NCI-H2227 (cell line): ENCODE data around the gene PRCD.

ENCODE experiments used
- DNase-seq: peaks from one replicate; lab custom pipeline; 2025; ENCODE audit not compliant: unreplicated experiment; lab: John Stamatoyannopoulos, UW

PRCD gene, protein sequence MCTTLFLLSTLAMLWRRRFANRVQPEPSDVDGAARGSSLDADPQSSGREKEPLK

DNA sequence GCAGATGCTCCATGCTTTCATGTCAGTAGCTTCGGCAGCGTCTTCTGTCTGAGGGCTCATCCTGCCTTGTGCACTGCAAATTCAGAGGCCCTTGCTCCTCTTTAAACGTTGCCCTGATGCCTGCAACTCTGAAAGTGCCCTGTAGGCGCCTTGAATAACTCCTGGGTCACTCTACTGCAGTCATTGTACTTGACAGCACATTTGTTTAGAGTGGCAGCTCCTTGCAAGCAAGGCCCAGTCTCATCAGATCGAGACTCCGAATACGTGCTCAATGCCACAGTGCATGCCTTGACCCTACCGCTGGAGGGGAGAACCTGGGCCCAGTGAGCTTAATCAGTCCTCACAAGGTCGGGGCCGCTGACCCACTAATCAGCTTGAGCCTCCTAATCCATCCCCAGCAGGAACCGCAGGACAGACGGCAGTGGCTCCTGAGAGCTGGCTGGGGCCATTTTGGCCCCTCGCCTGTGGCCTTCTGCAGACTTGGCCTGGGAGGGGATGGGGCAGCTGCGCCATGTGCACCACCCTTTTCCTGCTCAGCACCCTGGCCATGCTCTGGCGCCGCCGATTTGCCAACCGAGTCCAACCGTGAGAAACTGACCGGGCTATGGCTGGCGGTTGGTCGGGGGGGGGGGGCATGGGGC, at the start of gene PRCD:
Gene PRCD, plus strand, starts transcription at position 414 of the 641 bp plus-strand sequence. Its CDS starts 98 bp downstream, at position 512.
- DNase-seq: no peak

DNA sequence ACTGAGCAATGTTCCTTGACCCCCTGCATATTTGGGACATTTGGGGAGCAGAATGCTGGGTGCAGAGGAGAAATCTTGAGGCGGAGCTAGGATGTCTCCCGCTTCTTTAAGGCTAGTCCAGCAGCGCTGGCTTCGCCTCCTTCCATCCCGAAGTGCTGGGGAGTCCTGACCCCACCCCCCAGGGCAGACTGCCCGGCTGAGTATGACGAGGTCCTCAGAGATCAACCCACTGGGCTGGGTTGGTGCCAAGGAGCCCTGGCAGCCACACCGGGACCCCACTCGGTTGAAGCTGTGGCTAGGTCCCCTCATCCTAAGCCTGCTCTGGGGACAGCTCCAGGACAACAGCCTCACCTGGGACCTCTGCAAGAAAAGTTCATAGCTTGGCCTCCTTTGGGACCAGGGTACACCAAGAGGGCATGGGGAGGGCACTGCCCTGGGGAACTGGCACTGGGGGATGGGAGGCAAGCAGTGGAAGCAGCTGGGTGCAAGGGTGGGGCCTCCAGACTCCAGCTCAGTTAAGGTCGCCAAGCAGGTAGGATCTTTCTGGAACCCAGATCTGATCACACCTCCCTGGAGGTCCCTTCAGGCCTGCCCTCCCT, 49.6 kb upstream of the PRCD start:
- no peak for DNase-seq

DNA sequence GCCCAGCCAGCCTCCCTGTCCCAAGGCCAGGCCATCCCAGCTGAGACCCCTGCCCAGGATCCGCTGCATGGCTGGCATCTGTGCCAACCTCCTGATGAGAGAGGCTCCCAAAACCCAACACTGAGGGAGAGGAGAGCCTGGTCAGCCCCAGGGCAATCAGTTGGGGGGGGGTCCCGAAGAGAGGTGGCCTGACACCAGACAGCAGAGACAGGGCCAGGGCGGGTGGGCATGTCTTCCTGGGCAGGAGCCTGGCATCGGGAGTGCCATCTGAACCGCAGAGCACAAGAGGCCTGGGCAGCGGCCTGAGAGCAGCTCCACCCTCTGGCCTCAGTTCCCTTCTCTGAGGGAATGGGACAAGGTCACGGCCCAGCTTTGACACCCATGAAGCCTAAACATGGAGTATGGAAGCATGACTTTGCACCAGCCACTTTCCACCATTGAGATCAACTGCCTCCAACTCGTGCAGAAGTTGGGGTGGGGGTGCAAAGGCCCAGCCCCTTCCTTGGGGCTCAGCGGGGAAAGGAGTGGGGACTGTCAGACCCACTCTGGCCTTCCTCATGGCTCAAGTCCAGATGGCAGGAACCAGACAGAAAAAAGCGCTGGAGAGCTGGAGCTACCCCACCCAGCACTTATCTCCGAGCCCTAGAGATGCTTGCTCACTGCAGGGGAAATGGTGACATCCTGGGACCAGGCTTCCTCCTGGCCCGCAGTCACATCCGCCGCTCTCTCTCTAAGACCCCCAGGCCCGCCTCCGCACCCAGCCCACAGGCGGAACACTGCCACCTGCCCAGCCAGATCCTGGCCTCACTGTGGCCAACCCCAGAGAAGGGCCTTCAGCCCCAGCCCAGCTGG, 48.3 kb upstream of the PRCD start:
- DNase-seq: no peak

DNA sequence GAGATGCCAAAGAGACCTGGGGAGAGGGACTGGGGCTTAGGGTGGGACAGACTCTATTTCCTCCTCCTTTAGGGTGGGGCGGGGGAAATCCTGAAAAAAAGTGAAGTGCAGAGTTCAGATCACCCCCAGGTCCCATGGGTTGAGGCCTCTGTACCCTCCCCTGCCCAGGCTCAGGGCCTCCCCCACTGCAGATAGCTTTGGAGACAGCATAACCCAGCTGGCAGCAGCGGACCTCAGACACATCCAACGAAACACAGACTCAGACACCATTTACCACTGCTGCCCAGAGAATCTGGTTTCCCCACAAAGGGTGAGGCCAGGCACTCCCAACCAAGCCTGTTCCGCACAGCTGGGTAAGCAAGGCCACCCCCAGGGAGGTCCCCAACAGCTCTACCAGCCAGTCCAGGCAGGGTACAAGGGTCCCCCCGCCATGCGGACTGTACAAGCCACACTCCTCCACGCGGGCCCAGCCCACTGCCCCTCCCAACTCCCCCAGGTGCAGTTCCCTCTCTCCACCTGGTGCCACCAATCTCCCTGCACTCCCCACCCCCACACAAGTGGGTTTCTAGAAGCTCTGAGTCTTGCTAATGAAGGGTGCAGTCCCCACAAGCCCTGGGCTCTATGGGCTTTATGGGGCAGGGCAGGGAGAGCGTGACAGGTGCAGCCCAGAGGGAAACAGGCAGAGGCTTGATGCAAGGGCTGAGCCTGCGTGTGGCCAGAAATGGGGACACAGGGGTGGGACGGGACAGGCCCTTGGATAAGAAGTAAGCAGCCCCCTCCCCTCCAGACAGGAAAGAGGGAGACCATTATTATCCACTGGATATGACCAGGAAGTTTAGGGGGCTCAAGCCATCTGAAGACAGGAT, 47.5 kb upstream of the PRCD start:
- no peak for DNase-seq

DNA sequence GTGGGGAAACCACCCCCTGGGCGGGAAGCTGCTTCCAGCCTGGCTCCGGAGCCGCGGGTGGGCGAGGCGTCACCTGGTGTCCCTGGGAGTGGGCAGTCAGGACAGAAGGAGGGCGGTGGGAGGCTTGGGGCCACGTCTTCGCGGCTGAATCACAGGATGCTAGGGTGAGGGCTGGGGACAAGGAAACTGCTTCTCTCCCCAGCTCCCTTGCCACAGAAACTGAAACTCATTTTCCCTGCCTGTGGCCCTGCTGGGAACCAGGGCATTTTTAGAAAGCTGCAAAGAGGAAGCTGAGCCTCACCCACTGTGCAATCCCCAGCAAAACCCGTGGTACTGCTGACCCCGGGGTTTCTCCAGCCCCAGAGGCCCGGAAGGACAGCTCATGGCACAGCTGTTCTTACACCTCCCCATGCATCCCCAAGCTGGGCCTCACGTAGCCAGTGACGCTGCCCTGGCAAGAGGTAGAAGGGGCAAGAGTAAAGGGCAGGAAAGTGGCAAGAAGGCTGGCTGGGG, 46.8 kb upstream of the PRCD start:
- peak; percentile 39 for DNase-seq

DNA sequence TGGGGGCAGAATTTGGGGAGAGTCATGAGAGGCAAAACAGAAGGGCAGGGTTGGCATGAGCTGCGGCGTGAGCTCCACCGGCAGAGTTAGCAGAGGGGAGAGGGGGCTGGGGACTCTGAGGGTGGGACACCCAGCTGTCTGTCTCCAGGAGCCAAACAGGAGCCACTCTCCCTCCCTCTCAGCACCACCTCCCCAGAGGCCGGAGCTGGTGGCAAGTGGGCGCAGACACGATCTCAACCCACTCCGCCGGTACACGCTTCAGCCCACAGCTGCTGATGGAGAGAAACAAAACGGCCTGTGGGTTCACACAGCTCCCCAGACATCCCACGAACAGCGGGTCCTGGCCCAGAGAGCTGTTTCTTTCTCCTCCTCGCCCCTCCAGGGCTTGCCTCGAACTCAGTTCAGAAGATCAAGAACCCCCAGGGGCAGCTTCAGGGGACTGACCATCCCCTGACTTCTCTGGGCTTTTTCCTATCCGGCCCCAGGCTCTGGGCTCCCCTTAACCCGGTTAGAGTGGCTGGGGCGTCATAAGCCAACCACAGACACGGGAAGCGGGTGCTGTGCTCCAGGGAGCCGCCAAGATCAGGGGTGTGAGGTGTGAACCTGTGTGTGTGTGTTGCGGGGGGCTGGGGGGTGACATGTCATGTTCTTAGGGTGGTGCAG, 46.2 kb upstream of the PRCD start:
- no peak for DNase-seq

DNA sequence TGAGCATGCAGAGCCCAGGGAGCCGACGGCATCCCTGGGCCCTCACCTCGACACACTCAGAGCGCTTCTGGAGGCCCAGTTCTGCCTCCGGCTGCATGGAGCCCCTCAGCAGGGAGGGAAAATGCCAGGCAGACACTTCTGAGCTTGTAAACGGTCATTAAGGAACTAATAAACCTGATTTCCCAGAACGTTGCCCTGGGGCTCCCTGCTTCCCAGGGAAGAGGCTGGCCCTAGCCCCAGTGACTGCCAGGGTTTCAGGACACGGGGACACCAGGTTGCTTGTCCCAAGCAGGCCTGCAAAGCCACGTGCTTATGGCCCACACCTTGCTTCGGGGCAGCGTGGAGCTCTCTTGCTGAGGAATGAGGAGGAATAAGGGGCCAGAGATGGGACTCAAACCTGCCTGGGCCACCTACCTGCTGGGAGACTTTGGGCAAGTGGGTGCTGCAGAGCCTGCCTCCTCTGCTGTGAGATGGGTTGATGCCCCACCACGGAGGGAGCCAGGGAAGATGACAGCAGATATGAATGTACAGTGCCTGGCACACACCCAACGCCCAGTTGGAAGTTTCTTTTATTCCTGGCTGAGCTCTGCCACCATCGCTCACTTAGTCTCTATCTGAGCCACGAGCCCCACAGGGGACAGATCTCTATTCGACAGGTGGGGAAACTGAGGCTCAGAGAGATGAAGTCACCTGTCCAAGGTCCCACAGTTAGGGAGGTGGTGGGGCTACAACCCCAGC, 44.0 kb upstream of the PRCD start:
- DNase-seq: no peak

DNA sequence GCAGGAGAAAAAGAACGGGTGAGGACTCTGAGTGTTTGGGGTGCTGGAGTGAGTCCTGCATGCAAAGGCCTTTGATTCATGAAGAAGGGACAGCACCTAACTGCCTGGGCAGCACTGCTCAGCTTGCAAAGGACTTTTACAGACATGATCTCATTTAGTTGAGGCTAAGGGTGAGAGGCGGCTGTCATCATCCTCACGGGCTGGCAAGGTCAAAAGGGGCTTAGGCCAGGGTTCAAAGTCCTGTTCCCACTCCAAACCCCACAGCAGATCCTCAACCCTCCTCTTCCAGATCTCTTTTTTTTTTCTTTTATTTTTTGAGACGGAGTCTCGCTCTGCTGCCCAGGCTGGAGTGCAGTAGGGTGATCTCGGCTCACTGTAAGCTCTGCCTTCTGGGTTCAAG, 43.4 kb upstream of the PRCD start:
- no peak for DNase-seq

DNA sequence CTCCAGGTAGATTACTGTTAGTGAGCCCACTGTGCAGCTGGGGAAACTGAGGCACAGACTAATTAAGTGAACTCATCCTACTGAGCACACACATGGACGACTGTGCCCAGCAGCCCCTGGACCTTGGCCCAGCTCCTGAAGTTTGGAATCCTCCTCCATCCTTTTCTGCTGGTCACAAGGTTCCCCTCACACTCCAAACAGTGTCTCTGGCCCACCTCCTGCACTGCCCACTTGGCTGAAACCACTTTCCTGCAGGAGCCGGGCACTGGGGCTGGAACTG, 42.2 kb upstream of the PRCD start:
- no peak for DNase-seq

DNA sequence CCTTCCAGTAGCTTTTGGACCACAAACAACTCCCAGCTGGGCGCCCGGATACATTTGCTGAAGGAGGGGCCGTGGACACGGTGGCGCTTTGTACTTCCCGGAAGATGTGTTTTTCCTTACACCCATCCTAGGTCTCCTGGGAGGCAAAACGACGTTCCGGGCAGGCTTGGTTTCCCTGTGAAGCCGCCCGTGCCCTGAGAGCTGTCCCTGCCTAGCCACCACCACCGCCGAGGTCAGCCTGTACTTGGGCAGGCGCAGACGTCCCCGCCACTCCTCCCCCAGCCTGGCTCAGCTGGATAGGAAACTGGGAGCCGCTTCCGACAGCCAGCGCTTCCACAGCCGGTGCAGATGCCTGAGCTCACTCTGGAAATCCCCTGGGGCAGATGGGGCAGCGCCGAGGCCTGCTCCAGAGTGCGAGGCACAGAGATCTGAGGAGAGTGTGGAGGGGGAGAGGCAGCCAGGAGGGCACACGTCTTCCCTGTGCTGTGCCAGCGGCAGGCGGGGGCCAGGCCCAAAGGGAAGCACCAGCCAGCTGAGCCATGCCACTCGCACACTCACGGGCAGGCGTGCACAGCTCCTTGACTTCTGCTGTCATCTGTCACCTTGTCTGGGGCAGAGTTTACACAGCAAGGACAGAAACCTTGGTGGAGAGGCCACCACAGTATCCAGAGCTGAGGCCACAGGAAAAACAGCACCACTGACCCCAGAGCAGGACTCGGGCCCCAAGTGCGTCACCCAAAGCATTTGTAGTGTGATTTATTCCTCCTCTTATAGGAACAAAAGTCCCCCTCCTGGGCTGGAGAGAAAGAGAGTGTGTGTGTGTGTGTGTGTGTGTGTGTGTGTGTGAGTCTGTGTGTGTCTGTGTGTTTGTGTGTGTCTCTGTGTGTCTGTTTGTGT, 41.6 kb upstream of the PRCD start:
- DNase-seq: peak; percentile 71

DNA sequence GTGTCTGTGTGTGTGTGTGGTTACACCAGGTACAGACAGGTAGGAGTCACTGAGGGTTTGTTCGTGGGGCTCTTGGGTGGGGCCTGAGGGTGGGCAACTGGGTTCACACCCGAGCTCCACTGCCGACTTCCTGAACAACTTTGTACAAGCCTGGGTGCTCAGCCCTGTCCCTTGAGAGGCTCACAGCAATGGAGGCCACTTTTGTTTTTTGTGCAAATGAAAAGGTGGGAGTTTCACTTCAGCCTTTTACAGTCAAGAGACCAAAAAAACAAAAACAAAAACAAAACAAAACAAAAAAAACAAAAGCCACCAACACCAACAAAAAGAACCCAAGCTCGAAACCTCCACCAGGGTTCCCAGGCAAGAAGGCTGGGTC, 41.0 kb upstream of the PRCD start:
- no peak for DNase-seq

DNA sequence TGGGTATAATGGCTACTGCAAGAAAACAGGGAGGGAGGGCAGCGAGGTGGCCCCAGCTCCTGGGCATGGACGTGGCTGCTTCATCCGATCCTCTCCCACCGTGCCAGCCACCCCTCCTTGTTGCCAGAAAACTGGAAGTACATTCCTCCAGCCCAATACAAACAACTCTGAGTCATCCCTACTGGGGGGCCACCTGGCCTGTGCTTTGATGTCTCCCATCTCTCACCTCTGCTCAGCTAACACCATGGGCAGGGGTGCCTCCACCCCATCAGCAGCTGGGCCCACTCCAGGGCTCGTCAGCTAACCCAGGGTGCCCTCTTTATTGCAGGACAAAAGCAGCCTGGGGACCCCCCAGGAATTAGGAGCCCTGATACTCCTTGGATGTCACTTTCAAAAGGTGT, 40.6 kb upstream of the PRCD start:
- no peak for DNase-seq

DNA sequence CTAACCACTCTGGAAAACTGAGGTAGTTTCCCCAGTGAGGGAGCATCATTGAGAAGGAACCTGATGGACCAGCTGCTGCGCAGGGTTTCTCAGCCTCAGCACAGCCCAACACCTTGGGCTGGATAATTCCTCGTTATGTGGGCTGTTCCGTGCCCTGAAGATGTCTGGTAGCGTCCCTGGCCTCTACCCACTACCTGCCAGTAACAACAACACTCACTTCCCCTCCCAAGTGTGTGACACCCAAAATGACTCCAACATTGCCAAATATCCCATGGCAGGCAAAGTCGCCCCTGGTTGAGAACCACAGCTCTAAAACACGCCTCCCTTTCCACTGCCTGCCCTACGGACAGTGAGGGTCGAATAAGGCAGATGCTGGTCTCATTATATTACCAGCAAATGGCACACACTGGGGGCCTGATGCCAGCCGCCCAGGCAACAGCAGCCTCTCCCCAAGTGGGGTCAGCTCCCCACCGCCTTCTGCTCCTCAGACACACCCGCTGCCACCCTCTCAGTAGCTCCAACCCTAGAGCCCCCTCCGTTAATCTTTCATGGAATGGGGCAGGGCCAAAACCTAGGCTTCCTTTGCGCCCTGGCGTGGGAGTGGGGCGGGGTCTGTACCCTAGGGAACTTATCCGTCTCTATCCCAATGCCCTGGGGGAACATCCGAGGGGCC, 39.6 kb upstream of the PRCD start:
- no peak for DNase-seq

DNA sequence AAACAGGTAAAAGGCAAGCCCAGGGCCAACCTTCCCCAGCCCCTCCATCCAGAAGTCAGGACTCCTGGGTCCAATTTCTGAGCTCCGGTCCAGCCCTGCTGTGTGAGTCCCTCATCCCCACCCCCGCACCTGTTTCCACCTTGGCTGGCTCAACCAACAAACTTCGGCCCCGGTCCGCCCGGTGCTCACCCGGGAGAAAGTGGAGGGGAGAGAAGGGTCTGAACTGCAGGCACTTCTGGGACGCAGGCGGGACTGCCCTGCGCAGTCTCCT, 39.2 kb upstream of the PRCD start:
- DNase-seq: no peak

DNA sequence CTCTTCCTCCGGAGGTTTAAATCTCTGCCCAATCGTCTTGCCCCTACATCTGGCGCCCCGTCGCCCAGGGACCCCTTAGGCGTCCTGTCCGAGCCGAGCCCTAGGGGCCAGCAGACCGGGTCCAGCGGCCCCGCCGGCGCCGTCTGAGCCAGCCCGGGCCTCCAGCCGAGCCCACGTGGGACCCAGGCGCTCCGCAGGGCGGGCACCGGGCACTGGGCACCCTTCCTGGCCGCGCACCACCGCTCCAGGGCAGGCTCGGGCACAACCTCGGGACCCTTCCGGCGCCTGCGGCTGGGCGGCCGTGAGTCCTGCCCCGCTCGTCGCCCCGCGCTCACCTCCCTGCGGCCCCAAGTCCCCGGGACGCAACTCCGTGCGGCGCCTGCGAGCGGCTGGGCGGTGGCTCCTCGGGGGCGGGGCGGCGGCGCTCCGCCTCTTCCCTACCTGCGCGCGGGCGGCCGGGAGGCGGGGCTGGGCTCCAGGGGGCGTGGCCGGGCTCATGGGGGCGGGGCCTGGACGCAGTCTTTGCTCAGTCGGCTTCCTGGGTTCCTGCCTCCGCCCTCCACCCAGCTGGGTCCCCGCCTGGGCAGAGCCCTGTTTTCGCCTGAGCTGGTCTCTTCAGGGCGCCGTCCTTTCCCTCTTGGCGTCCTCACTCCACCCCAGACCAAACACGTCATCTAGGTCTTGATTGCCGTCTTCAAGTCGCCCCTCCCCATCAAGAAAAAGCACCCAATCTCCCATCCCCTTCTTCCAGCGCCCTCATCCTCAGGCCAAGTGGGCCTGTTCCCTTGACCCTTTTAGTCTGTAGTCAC, 38.6 kb upstream of the PRCD start, which contains the start of gene RHBDF2:
Gene RHBDF2, minus strand, starts transcription at position 406 of the 809 bp plus-strand sequence. CDS start 19,899 bp downstream, outside the sequence.
- DNase-seq: peak; percentile 81

DNA sequence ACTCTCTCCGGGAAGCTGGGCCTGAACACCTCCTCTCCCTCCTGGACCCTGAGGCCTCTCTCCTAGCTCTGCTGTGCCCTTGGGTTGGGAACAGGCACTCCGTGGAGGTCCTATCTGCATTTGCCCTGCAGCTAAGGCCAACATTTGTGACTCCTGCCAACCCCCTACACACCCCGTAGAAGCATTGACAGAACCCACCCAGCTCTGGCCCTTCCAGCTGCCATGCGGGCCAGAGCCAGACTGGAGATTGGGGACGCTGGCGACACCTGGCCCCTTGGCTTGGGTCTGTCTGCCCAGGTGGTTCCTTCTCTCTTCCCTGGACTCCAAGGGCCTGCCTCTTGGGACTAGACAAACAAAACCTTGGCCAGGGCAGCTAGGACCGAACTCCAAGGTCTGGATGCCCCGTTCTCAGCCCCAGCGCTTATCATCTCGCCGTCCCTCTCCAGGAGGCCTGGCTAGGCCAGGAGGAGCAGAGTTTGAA, 38.0 kb upstream of the PRCD start:
- DNase-seq: no peak
